ENCODE data around the gene CCDC70.

CCDC70 gene

DNA sequence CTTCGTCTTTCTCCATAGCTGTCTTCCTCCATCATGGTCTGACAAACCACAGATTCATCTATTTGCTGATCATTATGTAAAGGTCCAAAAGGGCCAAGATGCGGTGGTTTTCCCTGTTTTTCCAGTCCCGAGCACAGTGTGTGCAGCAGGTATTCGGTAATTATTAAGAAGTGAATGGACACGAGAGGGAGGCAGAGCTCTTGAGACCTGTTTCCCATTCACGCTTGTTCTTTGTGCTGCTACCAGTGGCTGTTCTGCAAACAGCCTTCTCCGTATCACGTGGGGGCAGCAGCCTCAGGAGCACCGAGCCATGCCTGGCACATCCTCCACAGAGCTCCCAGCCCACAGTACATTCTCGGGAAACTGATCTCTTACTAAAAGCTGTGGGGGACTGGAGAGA lies 50.3 kb downstream of the CCDC70 start:
- no peak for DNase-seq

DNA sequence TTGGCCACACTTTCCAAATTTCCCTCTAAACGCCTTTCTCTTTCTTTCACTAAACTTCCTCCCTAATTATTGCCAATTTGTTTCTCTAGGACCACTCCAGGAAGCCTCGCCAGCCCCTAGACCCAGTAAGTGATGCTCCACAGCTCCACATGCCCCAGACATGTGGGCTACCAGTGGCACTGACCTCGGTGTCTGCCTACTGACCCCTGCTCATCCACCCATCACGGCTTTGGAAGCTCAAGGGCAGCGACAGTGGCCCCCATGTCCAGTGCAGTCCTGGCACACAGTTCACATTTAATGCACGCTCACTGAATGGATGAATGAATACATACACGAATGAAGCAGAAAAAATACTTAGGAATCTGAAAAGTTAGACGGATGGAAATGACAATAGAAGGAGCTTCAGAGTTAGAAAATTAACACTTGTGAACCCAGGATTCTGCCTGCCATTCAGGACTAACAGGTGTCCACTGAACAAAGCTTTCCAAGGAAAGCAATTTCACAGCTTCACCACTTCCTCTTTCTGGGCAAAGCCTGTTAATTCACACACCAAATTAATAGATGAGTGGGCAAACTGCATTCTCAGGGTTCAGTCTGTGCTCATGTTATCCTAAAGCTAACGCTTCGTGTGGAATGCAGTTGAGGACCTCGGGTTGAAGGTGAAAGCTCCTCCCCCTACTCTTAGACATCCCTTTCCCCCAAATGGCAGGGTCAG lies 50.9 kb downstream of the CCDC70 start:
- DNase-seq: no peak

DNA sequence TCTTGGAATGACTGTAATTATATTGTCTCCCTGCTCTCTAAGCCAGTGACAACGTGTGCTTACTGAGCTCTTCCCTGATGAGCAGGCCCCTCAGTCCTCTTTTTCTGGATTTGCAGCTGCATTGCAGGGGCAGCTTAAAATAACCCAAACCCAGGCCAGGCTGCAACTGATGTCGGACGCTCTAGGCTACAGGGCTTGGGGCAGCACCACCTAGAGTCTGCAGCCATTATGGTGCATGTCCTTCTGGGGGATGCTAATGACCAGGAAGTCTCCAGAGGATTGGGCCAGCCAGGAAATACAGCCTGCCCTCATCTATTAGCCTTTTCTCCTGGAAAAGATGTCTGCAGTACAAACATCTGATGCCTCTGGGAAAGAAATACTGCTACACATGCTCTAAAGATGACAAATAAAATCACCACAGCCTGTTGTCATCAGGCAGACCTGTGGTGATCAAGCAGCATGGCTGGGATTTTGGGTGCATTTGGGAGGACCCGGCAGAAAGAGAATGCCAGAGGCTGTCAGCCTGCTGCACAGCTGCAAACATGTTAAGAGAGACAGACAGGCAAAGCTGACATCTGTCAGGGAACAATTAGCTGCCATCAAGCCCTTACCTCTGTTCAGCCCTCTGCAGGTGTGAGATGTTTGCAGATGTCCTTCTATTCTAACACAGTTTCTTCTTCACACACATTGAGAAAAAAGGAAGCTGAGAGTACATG lies 51.8 kb downstream of the CCDC70 start:
- DNase-seq: peak; percentile 3

DNA sequence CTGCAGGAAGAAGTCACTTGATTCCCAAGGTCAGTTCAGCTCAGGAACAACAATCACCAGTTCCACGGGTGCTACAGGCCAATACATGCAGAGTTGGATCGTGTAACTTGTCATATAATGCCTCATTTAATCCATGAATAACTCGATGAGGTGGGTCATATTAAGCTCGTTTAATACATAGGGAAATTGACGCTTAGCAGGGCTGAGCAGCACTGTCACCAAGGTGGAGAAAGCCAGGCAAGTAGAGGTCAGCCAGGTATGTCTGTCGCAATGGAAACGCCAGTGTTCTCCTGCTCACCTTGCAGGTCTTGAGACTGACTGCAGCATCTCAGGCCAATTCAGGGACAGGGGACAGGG lies 52.3 kb downstream of the CCDC70 start:
- DNase-seq: no peak

All from NCI-H1694 treated with DMSO at 0.1 percent for 48 hours (cell line).